ENCODE data around the gene ASPSCR1. TPM values are rescaled to one million over a fixed set of nuclear protein-coding genes. Genes with fewer than 3 reads are reported as not detected.

ASPSCR1 gene
- total and polyA plus RNA-seq, 9 of the 15 experiments (the other 6 are each of a cell fraction or from before 2014, with no cell fraction given), result 0.90 to 36.9 (median 11.6) TPM

GRCh38 chr17:82037092-82037888, 59.9 kb downstream of the ASPSCR1 start, which contains the start of gene DCXR (continued):
- TF ChIP-seq, protein P1, sequence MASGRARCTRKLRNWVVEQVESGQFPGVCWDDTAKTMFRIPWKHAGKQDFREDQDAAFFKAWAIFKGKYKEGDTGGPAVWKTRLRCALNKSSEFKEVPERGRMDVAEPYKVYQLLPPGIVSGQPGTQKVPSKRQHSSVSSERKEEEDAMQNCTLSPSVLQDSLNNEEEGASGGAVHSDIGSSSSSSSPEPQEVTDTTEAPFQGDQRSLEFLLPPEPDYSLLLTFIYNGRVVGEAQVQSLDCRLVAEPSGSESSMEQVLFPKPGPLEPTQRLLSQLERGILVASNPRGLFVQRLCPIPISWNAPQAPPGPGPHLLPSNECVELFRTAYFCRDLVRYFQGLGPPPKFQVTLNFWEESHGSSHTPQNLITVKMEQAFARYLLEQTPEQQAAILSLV (tag; IDR thresholded peaks at IDR 0.05), result no peak
- TF ChIP-seq MCM2 (IDR thresholded peaks at IDR 0.05; ENCODE audit: low read depth), result no peak
- TF ChIP-seq PRDM10 (IDR thresholded peaks at IDR 0.05; ENCODE audit: partially characterized antibody), result no peak
- TF ChIP-seq ZNF449 (CRISPR knock-in tag; IDR thresholded peaks at IDR 0.05), result no peak
- no peak for TF ChIP-seq ZNF699 (CRISPR knock-in tag; IDR thresholded peaks at IDR 0.05; ENCODE audit: insufficient replicate concordance)
- no peak for TF ChIP-seq CEBPB (tag; IDR thresholded peaks at IDR 0.05)
- no peak for TF ChIP-seq KHSRP (IDR thresholded peaks at IDR 0.05)
- TF ChIP-seq FOXJ3 (CRISPR knock-in tag; IDR thresholded peaks at IDR 0.05), result no peak
- TF ChIP-seq PTTG1 (tag; IDR thresholded peaks at IDR 0.05; ENCODE audit: low read depth), result no peak
- TF ChIP-seq ZSCAN32 (CRISPR knock-in tag; IDR thresholded peaks at IDR 0.05), result no peak
- TF ChIP-seq JUND (IDR thresholded peaks at IDR 0.05; ENCODE audit: borderline replicate concordance, low read depth, low read length), result peak; percentile 5
- TF ChIP-seq JUND (tag; IDR thresholded peaks at IDR 0.05; ENCODE audit: borderline replicate concordance, low read depth, low read length), result no peak; the same call in 2 of the 3 replicates
- TF ChIP-seq FOXA3 (CRISPR knock-in tag; conservative IDR thresholded peaks at IDR 0.05 in 1 of 2, IDR thresholded peaks at IDR 0.05 in 1 of 2), result peak in 1 of 2 experiments; percentile 29; a peak in 1 of 4 replicates
- TF ChIP-seq ETS1 (conservative IDR thresholded peaks at IDR 0.05; ENCODE audit: control insufficient read depth, low read depth, low read length), result no peak
- peak; percentile 87 for TF ChIP-seq SAP30 (IDR thresholded peaks at IDR 0.05; ENCODE audit: borderline replicate concordance, insufficient read depth, low read depth, low read length, poor library complexity, severe bottlenecking)
- TF ChIP-seq ZNF316 (IDR thresholded peaks at IDR 0.05), result no peak
- no peak for TF ChIP-seq ELF2 (CRISPR knock-in tag; IDR thresholded peaks at IDR 0.05)
- TF ChIP-seq ZFX (CRISPR knock-in tag; IDR thresholded peaks at IDR 0.05), result peak; percentile 97
- no peak for TF ChIP-seq SNRNP70 (optimal IDR thresholded peaks at IDR 0.05; ENCODE audit: low read depth, low read length)
- TF ChIP-seq ATF7 (IDR thresholded peaks at IDR 0.05), result peak; percentile 84
- TF ChIP-seq ZNF175 (CRISPR knock-in tag; IDR thresholded peaks at IDR 0.05; ENCODE audit: low read depth), result no peak

Measured in K562 (cell line).